GM21528 (cell line): ENCODE results near the gene CEP95.
"Not testable (repeated sequence)": the region's sequence is repeated elsewhere in the genome, so short reads cannot be mapped to it uniquely, and the experiment has no call there.

Experiments
- ATAC-seq: cut with Tn5 transposase; IDR thresholded peaks from one replicate; pipeline ENCODE4 v1.9.1; 2021; ENCODE audit warnings: mild to moderate bottlenecking, moderate library complexity; ENCODE audit not compliant: unreplicated experiment, low FRiP score

CEP95 gene

DNA sequence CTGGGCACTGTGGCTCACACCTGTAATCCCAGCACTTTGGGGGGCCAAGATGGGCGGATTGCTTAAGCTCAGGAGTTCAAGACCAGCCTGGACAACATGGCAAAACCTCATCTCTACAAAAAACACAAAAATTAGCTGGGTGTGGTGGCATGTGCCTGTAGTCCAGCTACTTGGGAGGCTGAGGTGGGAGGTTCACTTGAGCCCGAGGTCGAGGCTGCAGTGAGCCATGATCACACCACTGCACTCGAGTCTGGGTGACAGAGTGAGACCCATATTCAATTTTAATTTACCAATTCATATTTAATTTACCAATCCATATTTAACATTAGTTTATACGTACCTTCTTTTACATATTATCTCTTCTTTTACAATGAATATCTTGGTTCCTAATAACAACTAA, 11.5 kb upstream of the CEP95 start:
- not testable (repeated sequence) for ATAC-seq

DNA sequence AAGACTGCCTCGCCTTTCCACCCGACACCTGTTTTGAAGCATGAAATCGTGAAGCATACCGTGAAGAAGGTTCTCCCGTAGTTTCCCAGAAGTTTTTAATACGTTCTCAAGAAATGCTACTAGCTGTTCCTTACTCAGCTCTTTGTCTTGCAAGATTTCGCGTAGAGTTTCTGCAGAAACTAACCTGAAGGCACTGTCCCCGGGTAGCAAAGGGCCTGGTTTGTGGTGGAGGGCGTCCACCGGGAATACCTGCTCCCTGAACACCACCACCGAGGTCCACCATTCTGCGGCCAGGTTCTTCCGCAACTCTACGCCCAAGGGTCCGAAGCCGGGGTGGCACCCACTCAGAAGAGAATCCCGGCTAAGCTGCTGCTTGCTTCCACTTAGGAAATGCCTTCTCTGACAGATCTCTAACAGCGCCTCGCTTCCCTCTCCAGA, 10.4 kb upstream of the CEP95 start:
- no peak for ATAC-seq

DNA sequence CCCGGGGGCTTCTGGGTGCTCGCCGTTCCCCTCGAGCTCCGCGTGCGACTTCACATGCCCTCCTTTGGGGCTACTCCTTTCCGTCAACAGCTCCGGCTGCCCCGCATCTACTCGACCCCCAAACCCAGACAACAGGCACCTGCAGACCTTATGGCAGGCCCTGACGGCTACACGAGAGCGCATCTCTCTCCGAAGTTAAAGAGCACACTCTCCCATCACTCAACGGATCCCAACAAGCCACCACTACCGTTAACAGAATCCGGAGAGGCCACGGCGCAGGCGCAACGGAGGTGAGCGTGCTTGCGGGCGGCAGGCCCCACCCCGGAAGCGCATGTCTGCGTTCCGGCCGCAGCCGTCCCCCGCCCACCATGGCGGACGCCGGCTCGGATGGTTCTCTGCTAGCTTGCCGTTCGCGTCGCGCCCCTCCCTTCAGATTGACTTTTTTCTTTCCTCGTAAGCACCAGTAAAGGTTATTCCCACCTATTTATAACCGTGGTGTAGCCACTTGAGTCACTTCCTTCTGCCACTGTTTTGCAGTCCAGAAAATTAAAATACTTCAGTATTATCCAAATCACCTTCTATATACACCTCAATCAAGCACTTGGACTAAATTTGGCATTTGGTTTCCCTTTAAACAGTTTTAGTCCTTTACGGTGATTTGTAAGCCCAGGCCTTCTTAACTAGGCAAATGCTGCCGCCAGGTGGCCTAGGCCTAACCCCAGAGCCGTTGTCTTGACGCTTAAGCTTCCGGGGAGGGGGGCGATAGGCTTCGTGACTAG, 9.8 kb upstream of the CEP95 start, which contains the start of gene POLG2:
TSS of gene POLG2 (minus strand) at position 269 of the 779 bp plus-strand sequence. CDS start at position 183, 86 bp downstream.
- ATAC-seq: peak; percentile 76

DNA sequence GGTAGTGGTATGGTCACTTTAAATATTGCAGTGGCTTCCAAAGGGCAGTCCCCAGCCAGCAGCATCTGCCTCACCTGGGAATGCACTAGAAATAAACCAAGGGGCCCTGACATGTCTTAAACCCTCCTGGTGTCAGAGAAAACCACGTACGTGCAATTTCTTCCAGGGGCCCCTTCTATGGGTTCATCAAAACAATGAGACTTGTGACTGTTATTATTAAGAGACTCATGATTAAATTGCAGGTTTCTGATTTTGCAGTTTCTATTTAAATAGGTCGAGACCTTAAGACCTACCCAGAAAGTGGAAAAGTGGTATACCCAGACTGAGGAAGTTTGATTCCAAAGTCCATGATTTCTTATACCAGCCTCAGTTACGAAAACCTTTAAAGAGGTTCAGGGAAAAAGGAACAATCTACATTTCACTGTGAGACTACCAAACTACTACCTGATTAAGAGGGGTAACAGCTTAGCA, 9.2 kb upstream of the CEP95 start:
- ATAC-seq: peak; percentile 5

DNA sequence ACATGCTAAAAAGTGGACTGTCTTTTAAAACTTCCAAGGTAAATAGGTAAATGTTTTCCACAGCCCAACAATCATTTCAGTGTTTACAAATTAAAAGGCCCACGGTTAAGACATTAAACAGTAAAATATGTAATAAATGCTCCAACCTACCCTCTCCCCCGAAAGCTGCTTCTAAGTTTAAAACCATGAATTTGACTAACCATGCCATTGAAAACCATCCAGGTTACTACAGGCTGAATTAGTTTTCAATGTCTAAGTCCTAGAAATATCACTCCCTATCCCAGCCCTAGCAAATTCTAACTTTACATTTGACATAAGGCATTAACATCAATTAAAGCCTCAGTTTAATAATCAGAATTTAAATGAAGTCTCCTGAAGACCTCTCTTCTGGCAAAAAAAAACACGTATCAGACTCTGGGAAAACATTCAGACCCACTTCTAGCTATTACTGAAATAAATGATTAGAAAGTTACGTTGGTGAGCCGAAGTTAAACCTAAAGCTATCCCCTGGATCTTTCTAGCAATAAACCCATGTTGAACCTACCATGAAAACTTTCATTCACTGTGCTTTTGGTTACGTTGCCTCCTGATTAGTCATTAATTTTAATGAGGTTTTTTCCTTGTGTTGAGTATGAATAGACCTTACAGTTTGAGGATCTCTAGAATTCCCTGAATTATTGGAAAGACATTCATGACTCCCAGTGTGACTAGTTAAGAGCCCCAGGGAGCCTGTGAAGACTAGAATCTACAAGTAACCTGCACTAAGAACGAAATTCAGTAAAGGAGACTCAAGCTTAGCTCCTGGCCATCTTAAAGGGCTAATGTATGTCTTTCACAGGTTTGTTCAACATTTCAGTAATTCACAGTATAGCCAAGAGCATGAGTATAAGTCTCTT, 8.2 kb upstream of the CEP95 start:
- no peak for ATAC-seq

DNA sequence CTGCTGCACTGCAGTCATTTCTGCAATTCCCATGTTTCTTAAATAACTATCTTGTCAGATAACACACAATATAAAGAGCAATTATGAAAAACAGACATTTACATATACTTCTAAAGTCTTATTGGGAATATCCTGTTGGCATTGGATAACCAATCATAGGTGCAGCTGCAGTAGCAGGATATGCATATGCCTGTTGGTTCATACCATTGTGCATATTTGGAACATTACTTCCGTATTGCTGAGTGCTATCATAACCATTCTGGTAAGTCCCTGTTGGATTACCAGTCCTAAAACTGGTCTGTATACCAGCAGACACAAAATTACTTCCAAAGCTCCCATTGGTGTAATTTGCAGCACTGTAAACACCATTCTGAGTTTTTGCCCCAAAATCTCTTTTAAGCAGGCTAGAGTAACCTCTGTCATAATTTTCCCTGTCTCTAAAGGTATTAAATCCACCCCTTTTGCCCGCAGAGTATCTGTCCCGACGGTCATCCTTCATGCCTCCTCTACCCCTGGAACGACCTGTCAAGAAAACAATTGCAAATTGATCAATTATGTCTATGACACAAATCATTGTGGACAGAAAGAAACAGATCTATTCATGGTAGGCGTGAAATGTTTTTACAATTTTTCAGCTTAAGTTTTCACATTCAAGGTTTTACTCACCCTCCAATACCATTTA, 6.8 kb upstream of the CEP95 start:
- no peak for ATAC-seq

DNA sequence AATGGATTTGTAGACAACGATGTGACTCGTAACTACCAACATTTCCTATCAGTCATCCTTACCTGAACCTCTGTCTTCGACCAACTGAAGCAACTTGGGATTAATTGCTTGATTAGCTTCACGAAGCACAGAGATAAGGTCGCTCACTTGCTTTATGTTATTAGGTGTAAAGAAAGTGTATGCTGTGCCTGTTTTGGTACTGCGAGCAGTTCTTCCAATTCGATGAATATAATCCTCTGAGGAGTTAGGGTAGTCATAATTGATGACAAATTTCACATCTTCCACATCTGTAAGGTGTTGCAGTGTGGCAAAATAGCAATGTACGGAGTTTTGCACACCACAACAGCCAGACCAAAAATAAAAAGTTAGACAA, 6.3 kb upstream of the CEP95 start:
- ATAC-seq: no peak

DNA sequence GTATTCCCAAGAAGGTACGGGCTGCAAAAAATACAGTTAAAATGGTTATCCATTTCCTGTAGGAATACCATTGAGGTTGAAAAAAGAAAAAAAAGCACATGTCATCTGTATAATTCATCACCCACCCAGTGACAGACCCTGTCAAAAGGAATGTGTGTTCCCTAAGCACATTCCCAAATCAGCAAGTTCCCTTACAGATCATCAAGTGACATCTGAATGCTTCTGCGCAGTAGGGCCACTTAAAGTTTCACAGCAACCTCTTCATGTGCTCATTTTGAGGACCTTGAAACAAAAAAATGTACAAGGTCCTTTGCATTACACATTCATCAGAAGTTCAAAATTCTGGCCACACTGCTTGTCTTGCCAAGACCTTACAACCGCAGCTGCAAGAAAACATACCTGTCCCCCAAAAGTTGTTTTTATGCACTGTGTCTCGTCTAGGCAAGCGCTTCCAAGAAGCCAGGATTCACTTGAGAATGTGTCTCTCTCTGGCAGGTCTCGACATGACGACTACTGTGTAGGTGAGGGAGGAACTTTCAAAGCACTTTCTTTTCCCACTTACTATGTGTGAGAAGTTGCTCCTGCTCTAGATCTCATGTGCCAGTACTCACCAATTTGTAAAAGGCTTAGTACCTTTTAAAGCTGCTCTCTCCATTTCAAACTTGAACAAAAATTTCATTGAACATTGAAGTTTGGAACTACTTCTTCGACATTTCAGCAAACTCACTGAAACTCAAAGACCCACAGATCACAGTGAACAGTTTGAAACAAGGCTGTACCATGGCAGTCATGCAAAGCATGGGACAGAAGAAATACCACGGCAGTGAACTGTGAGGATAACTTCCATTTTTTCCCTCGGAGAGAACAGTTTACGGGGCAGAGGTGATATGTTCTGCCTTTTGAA, 5.7 kb upstream of the CEP95 start:
- ATAC-seq: no peak

DNA sequence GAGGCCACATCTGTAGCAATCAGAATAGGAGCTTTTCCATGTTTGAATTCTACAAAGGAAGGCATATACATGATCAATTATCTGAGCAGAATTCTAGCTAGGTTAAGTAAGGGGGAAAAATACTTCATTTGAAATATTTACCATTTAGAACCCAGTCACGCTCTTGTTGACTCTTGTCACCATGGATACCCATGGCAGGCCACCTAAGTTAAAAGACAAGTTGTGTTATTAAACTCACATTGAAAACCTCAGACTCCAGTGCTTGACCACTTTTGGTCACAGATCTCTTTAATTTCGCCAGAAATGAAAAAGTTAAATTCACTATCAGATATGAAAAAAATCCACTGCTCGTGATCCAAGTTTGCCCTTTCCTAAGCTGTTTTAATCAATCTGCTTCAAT, 4.8 kb upstream of the CEP95 start:
- ATAC-seq: no peak

DNA sequence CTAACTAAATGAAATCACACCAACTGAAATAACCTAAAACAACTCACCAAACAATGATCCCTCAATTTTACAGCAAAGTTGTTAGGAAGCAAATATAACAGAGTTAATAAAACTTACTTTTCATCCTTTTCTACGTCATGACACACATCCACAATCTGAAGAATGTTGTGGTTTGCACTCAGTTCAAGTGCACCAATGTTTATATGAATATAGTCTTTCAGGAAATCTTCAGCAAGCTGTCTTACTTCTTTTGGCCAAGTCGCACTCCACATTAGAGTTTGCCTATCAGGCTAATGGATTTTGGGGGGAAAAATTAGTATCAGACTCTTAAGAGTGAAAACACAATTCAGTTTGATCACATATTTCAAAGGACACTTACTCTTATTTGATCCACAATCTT, 4.0 kb upstream of the CEP95 start:
- ATAC-seq: no peak

DNA sequence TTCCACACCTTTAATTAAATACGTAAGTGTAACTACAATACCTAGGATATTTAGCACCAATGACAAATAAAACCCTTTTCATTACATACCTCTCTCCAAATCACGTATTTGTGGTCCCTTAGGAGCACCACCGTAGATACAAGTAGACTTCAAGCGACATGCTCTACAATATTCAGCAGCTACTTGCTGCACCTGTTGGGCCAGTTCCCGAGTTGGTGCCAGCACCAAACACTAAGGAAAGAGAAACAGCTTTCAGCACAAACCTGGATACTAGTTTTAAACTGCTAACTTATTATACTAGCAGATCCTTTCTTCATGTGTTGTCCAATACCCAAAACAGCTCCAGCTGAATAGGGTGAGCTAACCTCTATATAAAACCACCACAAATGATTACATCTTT, 3.4 kb upstream of the CEP95 start:
- ATAC-seq: no peak

DNA sequence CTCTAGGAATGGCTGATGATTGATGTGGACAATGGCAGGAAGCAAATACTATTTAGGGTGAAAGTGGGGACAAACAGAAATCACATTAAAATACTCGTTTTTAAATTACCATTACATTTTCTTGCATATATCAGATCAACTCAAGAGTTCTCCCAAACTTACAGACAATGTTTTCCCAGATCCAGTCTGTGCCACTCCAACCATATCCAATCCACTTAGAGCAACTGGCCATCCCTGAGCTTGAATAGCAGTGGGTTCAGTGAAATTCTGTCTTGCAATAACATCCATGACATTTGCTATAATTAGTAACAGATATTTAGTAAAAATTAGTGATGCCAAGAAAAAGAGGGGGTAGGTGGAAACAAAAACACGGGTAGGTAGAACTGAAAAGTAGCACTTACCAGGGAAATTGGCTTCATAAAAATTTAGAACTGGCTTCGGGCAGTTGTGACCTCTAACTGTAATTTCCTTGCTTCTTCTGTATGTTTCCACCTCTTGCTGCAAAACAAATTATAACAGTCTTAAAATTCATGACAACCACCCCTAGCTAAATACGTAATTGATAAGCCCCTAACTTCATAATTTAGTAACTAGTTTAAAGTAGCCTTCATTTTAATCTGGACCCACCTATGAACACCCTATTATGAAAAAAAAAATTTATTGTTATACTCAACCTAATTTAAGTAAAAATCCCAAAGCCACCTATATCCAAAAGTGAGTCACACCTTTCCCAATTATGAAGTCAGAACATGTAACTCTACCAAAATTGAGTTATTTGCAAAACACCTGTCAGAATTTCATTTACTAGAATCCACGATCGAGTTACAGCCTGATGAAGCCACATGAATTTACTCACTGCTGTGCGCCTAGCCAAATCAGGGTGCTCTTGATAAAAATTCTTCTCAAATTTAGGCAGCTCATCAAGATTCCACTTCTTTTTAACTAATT, 2.7 kb upstream of the CEP95 start:
- ATAC-seq: no peak

DNA sequence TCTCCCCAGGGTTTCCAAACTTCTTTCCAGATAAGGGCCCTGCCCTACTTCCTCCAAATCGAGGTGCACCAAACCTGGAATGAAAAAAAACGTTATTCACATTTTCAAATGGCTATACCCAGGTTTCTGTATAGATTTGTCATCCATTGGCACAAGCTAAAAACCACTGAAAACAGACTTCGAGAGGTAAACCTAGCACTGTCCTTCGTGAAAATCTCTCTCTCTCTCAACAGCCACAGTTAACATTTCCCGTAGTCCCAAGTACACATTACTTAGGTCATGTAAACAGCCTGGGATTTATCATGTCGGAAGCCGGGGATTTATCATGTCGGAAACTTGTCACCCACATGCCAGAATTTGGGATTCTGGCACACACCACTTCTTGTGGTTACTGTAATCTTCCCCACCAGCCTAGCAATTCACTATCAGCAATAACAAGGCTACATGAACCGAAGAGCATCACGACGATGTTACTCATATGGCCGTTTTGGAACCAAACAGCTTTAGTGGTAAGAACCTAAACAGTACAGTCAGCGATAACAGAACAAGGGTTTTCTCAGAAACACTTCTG, 1.9 kb upstream of the CEP95 start:
- ATAC-seq: no peak

DNA sequence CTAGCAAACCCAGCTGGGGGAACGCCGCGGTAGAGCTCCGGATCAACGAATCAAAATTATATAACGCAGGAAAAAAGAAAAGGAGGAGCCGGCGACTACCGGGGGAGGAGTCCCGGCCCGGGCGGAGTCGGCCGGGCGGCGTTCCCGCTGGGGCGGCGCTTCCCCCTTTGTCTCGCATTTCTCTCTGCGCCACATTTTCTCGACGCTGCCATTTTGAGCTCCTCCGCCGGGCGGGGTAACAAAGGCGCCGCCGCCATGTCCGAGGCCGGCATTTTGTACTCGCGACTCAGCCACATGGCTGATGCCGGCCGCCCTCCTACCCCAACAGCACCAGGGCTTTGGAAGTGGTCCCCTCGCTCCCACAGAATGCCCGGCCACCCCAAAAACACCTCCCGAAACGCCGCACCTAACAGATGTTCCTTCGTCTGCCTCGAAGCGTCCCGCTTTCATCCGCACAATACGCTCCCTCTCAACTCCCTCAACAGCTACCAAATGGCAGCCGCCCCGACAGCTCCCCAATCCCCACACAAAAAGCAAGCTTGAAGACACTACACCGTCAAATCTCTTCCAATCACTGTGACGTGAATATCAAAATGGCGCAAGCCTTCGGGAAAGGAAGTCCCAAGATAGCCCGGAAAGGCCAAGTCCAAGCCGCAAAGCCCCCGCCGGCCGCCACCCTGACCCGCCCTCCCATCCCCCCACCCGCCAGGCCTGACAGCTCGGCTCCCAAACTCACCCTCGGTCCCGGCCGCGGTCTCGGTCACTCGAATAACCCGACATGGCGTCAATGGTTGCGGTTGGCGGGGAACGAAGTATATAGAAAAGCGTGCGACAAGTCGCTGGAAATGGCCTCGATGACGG, 1.2 kb upstream of the CEP95 start:
- ATAC-seq: peak; percentile 30

DNA sequence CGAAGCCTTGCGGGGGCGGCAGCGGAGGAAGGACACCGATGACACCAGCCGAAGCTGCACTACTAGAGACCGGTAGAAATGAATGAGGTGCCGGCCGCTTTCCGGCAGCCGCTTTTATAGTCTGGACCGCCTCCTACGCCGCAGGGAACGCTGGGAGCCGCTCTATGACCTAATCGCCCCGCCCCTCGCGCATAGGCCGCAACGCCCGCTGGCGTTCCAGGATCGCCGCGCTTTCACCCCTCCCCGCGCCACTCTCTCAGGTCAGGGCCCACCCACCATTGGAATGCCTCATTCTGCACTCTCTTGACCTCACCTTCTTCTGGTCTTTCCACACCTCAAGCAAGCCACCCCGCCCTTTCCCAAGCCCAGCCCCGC, 589 bp upstream of the CEP95 start, which contains the start of gene DDX5:
TSS of gene DDX5 (minus strand) at position 89 of the 375 bp plus-strand sequence. CDS start 170 bp downstream, outside the sequence.
- ATAC-seq: peak; percentile 59

DNA sequence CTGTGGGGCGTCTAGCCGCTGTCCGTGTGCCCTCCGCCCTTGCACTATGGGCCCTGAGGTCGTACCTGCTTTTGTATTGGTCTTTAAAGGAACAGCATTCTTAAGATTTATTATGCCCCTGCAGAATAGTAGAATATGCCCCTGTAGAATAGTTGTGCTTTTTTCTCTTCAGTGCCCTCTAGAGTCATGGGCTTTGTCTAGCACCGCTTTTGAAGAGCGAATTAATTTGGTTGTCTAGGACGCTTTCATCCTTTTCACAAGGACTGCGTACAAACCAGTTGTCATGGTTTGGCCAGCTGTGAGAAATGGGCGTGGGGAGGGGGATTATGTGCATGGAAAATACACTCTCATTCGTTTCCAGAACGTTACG, 621 bp downstream of the CEP95 start:
- ATAC-seq: peak; percentile 9

DNA sequence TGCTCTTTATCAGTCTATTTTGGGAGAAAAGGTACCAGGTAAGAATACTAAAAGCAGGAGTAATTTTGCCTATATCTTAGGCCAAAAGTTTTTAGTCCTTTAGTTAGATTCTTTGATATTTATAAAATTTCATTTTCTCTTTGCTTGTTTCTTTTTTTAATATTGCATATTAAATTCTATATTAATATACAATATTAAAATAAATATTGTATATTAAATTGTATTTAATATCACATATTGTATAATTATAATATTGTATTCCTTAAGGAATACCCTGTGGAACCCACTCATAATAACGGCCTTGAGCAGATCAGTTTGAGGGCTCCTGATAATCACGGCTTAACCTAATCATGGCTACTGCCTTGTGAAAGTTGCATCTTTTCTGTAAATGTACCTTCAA, 1.9 kb downstream of the CEP95 start:
- ATAC-seq: no peak

DNA sequence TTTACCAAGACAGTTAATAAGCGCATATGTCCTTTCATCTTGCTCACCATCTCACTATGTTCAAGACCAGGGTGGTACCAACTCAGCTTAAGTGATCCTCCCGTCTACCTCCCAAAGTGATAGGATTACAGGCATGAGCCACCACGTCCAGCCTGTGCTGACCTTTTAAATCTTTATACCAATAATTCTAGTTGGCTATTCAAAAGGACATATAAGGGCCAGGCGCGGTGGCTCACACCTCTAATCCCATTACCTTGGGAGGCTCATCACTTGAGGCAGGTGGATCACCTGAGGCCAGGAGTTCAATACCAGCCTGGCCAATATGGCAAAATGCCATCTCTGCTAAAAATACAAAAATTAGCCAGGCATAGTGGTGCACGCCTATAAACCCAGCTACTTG, 2.4 kb downstream of the CEP95 start:
- ATAC-seq: no peak
